Renal cortical epithelial cell (primary cell): ENCODE measurements around the gene XAGE1B. TPM values are rescaled to one million over a fixed set of nuclear protein-coding genes. Genes with fewer than 3 reads are reported as not detected.
"Not testable (repeated sequence)": the region's sequence is repeated elsewhere in the genome, so short reads cannot be mapped to it uniquely, and the experiment has no call there.

Experiments
- DNase-seq: peaks from one replicate; pipeline ENCODE4 v3.0.0-alpha.2; 2011; ENCODE audit warnings: low read depth
- total RNA-seq: library from RNA; depleted of rRNA; stranded (reverse); fragments of >200 nt; gene quantifications from 2 replicates; pipeline ENCODE4 v1.2.3, GENCODE V29; 2014

The XAGE1B gene, protein sequence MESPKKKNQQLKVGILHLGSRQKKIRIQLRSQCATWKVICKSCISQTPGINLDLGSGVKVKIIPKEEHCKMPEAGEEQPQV
- not detected in 2 replicates for total RNA-seq

DNA sequence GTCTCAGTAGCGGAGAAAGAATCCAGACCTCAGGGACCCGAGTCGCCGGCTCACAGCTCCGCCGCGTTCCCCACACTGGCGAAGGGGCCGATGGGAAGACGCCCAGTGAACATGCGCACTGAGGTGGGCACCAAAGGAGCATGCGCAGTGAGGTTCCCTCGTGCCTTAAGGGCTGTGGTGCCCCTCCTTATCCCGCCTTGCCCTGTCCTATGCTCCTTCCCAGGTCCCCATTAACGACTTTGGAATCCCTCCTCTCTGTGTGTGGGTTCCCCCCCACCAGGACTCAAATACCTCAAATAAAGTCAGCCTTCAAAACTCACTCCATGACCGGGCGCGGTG, at the start of gene XAGE1B:
Gene XAGE1B, minus strand, starts transcription at position 77 of the 339 bp plus-strand sequence. CDS start 1,536 bp downstream, outside the sequence.
- not testable (repeated sequence) for DNase-seq

DNA sequence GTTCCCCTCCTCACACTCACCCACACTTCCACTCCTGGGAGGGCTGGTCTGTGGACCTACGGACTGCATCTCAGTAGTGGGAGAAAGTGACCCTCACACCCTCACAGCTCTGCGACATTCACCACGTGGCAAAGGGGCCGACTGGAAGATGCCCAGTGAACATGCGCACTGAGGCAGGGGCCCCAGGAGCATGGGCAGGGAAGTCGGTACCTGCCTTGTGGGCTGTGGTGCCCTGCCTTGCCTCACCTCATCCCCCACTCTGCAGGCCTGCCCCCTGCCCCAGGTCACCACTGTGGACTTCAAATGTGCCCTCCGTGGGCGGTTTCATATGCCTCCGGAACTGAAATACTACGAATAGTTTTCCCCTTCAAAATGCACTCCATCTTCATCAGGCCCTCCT, 46.2 kb upstream of the XAGE1B start:
- no peak for DNase-seq

DNA sequence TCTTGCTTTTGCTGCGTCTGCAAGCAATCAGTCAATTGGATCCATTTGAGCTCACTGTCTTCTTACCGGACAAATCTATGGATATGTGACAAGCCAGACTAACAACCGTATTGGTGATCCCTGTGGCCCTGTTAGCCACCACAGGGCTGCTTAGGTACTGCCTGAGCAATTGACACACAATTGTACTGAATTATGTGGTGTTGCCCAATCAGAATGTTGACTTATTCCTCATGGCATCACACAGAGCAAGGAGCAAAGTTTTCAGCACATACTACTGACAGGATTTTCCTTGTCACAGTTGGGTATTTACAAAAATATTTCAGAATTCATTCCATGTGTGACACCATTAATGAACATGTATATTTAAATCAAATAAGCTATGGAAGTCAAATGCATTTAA, 41.3 kb upstream of the XAGE1B start:
- DNase-seq = no peak

DNA sequence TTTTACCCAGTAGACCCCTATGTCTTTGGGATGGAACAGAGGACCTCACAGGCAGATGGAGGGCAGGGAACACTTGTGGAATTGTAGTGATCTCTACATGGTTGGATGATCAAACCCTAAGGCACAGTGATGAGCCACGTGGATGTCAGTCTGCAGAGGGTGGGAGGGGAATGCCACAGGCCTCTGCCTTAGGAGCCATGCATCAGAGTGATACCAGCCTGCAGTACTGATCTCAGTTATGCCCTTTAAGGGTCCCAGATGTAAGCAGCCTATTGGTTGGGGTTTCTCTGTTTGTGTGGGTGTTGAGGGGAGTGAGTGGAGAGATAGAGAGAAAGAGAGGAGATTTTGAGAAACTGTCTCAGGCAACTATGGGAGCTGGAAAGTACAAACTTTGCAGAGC, 39.9 kb upstream of the XAGE1B start:
- no peak for DNase-seq

DNA sequence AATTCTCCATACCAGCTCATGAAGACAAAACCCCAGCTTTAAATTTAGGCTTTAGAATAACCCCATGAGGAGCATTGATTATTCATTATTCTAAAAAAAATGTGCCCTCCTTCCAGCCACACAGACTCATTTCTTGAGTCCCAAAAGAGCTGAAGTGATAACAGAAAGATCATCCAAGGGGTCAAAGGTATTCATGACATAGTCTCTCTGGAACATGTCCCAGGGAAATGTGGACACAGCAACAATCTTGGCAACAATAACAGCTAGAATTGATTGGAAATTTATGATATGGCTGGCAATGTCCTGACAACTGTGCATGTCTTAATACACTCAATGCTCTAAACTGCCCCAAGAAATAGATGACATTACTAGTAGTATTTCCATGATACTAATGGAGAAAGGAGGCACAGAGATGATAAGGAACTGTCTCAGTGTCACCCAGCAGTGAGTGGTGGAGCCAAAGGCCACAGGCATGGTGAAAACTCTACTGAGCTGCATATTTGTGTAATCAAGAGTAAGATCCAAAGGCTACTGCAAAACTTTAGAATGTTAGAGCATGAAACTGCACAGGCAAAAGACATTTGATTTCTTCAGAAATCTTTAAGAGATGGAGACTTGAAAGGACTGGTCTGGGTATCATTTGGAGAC, 37.3 kb upstream of the XAGE1B start:
- no peak for DNase-seq

DNA sequence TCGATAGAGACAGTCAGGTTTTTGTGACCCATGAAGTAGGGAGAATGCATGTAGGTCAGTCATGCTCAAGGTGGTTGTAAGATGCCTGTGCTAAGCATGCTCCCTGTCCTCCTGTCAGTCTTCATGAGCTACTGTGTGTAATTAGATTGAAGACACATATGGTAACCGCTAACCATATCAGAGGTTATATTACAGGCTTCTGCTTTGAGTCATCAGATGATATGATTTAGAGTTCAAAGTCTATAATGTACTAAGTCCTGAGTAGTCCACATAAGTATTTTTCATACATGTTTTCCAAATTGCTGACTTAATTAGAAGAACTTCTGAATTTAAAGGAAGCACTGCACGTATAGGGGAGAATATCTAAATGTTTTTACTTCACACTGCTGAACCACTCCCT, 31.9 kb upstream of the XAGE1B start:
- not testable (repeated sequence) for DNase-seq

DNA sequence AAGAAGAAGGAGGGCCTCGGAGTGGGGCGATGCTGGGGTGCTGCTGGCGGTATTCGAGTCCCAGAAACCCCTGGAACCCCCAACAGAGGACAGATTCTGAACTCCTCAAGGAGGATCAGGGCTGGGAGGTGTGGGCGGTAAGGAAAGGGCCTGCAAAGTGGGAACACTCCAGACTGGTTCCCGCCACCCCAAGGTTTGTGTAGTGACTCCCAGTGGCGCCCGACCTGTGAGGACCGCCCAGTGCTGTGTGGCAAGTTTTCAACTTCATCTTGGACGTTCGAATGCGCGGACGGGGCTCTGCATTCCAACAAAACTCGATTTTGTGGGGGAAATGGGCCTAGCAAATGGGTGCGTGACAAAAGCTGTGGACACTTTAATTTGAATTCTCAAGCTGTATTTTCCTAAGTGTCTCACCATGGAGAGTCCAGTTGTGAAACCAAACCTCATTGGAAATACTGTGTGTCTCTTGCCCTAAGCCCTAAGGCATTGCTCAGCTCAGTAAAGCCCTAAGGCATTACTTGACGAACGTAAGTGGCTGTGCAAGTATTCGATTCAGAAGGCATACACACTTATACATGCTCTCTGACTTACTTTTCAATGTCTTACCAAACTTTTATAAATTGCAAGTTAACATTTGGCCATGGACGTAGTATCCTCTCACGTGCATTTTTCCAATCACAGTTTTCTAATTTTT, 27.4 kb upstream of the XAGE1B start:
- DNase-seq = no peak

DNA sequence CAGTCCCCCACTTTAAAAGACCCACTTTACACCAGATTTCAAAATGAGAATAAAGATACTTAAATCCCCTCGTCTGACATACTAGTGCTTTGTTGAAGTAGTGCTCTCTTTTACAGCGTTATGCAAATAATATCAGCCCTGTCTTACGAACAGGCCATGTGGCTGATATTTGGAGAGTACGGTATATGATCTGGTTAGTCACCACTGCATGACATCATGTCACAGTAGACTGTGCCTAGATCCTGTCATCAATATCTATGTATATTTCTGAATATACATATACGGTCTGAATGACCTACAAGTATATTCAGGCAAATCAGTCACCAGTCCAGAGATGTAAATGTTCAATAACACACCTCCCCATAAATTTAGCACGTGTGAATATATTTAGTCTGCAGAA, 25.4 kb upstream of the XAGE1B start:
- no peak for DNase-seq

DNA sequence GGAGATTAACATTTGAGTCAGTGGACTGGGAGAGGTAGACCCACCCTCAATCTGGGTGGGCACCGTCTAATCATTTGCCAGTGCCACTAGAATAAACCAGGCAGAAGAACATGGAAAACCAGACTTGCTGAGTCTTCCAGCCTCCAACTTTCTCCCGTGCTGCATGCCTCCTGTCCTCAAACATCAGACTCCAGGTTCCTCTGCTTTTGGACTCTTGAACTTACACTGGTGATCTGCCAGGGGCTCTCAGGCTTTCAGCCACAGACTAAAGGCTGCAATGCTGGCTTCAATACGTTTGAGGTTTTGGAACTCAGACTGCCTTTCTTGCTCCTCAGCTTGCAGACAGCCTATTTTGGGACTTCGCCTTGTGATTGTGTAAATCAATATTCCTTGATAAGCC, 24.2 kb upstream of the XAGE1B start:
- not testable (repeated sequence) for DNase-seq

DNA sequence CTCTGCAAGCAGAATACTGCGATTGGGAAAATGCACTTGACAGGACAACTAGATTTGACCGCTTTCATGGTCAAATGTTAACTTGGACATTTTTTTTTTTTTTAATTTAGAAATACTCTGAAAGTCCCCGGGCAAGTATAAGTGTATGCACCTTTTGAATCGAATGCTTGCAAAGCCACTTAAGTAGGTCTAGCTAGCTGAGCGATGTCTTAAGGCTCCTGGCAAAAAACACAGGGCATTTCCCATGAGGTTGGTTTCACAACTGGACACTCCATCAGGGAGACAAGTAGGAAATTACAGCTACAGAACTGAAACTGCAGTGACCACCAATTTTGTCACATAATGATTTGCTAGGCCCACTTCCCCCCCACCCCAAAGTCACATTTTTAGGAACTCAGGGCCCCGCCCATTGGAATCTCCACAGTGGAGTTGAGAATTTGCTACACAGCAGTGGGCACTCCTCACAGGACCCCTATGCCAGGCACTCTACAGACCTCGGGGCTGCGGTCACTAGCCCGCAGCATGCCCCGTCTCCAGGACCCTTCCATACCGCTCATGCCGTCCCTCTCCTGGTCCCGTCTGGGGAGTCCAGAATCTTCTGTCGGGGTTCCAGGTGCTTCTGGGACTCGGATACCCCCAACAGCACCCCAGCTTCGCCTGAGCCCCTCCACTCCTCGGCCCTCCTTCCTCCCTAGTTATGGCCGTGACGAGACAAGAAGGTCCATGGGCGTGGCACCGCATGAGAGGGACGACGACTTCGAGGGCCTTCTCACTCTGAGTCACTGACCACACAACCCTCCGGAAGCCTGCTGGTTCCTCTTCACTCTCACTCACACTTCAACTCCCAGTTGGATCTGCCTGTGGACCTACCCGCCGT, 515 bp downstream of the XAGE1B start:
- DNase-seq = not testable (repeated sequence)

DNA sequence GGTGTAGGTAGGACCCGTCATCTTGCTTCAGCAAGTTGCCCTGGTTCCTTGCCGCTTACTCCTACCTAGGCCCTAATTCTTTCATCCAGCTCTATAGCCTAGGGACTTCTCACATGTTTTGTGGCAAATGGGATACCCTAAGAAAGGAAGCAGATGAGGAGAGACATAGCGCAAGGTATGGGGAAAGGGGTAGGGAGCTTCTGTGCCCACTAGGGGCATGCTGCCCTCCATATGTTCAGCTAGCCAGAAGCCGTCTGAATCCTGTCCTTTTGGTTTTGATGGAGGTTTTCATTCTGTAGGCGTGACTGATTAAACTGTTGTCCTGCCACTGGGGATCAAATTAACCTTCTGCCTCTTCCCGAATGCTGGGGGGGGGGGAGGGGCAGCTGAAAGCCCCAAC, 5.7 kb downstream of the XAGE1B start:
- not testable (repeated sequence) for DNase-seq

DNA sequence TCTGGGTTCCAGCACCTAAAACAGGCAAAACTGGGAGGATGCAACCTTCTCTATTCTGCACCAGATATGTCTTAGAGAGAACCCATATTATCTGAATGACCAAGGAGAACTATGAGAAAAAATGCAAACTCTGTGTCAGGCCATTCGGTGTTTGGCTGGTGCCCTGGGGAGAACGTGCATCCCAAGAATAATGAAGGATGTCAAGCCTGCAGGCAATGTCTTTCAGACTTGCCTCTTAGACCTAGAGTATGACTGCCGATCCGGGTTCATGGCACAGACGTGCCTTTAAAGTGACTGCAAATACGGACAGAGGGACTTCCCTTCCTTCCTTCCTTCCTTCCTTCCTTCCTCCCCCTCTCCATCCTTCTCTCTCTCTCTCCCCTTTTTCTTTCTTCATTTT, 6.9 kb downstream of the XAGE1B start:
- DNase-seq = no peak

DNA sequence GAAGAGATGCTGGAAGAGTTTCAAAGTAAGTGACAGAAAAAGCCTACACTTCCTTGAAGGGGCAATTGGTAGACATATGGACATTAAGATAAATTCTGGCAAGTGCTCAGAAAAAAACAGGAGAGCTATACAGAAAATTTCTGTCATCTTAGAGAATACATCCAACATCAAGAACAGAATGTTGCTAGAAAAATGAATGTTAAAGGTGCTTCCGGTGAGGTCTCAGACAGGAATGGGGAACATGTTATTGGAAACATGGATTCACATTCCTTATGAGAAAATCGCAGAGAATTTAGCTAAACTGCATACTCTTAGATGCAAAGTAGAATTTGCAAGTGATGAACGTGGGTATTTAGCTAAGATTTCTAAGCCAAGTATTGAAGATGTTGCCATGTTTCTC, 9.5 kb downstream of the XAGE1B start:
- DNase-seq = no peak

DNA sequence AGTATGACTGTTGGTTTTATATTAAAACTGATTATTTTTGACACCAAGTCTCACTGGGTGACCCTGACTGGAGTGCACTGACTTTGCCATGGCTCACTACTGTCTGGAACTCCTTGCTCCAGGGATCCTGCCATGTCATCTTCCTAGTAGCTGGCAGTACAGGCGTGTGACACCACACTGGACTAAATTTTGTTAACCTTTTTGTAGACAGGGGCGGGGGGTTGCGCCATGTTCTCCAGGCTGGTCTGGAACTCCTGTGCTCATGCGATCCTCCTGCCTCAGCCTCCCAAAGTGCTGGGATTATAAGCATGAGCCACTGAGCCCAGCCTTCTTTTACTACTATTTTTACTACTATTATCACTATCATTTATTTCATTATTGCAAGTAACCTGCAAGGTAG, 12.3 kb downstream of the XAGE1B start:
- DNase-seq = no peak

DNA sequence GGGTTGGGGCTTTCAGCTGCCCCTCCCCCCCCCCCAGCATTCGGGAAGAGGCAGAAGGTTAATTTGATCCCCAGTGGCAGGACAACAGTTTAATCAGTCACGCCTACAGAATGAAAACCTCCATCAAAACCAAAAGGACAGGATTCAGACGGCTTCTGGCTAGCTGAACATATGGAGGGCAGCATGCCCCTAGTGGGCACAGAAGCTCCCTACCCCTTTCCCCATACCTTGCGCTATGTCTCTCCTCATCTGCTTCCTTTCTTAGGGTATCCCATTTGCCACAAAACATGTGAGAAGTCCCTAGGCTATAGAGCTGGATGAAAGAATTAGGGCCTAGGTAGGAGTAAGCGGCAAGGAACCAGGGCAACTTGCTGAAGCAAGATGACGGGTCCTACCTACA, 15.5 kb downstream of the XAGE1B start:
- not testable (repeated sequence) for DNase-seq

DNA sequence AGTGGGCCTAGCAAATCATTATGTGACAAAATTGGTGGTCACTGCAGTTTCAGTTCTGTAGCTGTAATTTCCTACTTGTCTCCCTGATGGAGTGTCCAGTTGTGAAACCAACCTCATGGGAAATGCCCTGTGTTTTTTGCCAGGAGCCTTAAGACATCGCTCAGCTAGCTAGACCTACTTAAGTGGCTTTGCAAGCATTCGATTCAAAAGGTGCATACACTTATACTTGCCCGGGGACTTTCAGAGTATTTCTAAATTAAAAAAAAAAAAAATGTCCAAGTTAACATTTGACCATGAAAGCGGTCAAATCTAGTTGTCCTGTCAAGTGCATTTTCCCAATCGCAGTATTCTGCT, 20.5 kb downstream of the XAGE1B start:
- not testable (repeated sequence) for DNase-seq

DNA sequence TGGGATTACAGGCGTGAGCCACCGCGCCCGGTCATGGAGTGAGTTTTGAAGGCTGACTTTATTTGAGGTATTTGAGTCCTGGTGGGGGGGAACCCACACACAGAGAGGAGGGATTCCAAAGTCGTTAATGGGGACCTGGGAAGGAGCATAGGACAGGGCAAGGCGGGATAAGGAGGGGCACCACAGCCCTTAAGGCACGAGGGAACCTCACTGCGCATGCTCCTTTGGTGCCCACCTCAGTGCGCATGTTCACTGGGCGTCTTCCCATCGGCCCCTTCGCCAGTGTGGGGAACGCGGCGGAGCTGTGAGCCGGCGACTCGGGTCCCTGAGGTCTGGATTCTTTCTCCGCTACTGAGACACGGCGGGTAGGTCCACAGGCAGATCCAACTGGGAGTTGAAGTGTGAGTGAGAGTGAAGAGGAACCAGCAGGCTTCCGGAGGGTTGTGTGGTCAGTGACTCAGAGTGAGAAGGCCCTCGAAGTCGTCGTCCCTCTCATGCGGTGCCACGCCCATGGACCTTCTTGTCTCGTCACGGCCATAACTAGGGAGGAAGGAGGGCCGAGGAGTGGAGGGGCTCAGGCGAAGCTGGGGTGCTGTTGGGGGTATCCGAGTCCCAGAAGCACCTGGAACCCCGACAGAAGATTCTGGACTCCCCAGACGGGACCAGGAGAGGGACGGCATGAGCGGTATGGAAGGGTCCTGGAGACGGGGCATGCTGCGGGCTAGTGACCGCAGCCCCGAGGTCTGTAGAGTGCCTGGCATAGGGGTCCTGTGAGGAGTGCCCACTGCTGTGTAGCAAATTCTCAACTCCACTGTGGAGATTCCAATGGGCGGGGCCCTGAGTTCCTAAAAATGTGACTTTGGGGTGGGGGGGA, 21.1 kb downstream of the XAGE1B start, which contains the start of gene XAGE1A:
Gene XAGE1A, plus strand, starts transcription at position 264 of the 874 bp plus-strand sequence. CDS start 1,554 bp downstream, outside the sequence.
- DNase-seq = not testable (repeated sequence)

DNA sequence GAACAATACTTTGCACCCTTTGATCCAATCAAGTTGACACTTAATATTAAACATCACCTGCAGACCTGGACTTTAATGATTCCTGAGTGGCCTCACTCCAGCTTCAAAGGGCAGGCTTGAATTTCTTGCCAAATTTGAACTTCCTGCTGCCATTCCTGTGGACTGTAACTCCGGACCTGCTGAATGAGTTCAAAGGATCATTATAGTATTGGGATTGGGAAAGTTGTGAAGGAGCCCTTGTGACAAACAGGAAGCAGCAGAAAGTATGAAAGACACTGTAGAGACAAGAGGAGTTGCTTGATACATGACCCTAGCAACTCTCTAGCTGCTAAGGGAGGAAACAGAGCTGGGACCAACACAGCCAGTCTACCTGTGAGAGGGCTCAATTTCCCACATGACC, 45.6 kb downstream of the XAGE1B start:
- not testable (repeated sequence) for DNase-seq
